K562 (cell line): ENCODE measurements around the gene CEMIP.

Source experiments
- EZH2 ChIP-seq: IDR thresholded peaks from 2 replicates; pipeline ENCODE4 v1.6.1; 2012; ENCODE audit warnings: low read depth, mild to moderate bottlenecking, inconsistent platforms, low read length, borderline replicate concordance
- HINFP ChIP-seq: fragments of 450-650 bp; conservative IDR thresholded peaks from 2 replicates; pipeline ENCODE4 v1.6.1; 2016; ENCODE audit warnings: missing genetic modification characterization, low read depth, mild to moderate bottlenecking, control low read depth, missing compliant biosample characterization
- REST ChIP-seq, 2 experiments: fragments of 450-650 bp; formaldehyde crosslinking in 1 of 2; IDR thresholded peaks; 2 replicates each; pipeline versions ENCODE4 v1.4.0 to v1.6.1; 2014 to 2020; ENCODE audit warnings: mild to moderate bottlenecking in 2 of 2, borderline replicate concordance in 1 of 2, low read depth in 1 of 2
- ZBED1 ChIP-seq: IDR thresholded peaks from 2 replicates; pipeline ENCODE4 v1.6.1; 2014
- ZFP30 ChIP-seq: fragments of 250-450 bp; sonication (Bioruptor Pico); IDR thresholded peaks from 2 replicates; pipeline ENCODE4 v1.8.0; 2022; ENCODE audit warnings: moderate library complexity, mild to moderate bottlenecking, inconsistent platforms, borderline replicate concordance
- ZNF449 ChIP-seq: fragments of 250-450 bp; sonication (Bioruptor Pico); IDR thresholded peaks from 2 replicates; pipeline ENCODE4 v1.8.0; 2022; ENCODE audit warnings: moderate library complexity, mild to moderate bottlenecking, inconsistent platforms
- ZNF609 ChIP-seq: sonication (generic); formaldehyde crosslinking; IDR thresholded peaks from 2 replicates; pipeline ENCODE4 v1.8.1; 2023; ENCODE audit warnings: missing genetic modification reagents, mild to moderate bottlenecking, borderline replicate concordance

GRCh38 chr15:80758130-80758745 is 20.9 kb upstream of the CEMIP start:
- TF ChIP-seq ZBED1 (no peak), ZNF609 (CRISPR knock-in tag) (no peak), REST (IDR thresholded peaks at IDR 0.05; ENCODE audit: borderline replicate concordance) (no peak), REST (CRISPR knock-in tag; IDR thresholded peaks at IDR 0.05; ENCODE audit: low read depth) (no peak), ZNF449 (CRISPR knock-in tag) (no peak), ZFP30 (CRISPR knock-in tag) (no peak), HINFP (no peak), EZH2 (no peak)
